CD4-positive, alpha-beta memory T cell (primary cell): Measurements from ENCODE around the gene DNM2. TPM values are rescaled to one million over a fixed set of nuclear protein-coding genes. Genes with fewer than 3 reads are reported as not detected.

Source experiments
- CTCF ChIA-PET: fragments of 350-600 bp; sonication (Branson Sonifier 250); formaldehyde crosslinking; loops from one replicate; lab custom pipeline; 2021; ENCODE audit warnings: inconsistent platforms; ENCODE audit not compliant: partially characterized antibody; lab: Charles Lee
- POLR2A ChIA-PET: fragments of 350-600 bp; sonication (Branson Sonifier 250); formaldehyde crosslinking; loops from one replicate; lab custom pipeline; 2021; ENCODE audit not compliant: partially characterized antibody; lab: Charles Lee
- DNase-seq, 5 donors: peaks; one replicate each; pipeline versions ENCODE4 v3.0.0 to v3.0.0-alpha.2; 2020 to 2022; ENCODE audit warnings: mixed read lengths in 1 of 5
- H3K27ac ChIP-seq: one replicate; pipeline ENCODE4 v1.7.0; 2013; ENCODE audit warnings: low read depth, low read length
- H3K27me3 ChIP-seq: 2 replicates; pipeline ENCODE4 v1.7.0; 2013; ENCODE audit warnings: mild to moderate bottlenecking, low read length, moderate library complexity; ENCODE audit not compliant: insufficient read depth
- H3K36me3 ChIP-seq: 2 replicates; pipeline ENCODE4 v1.7.0; 2013; ENCODE audit warnings: mild to moderate bottlenecking, low read length, moderate library complexity; ENCODE audit not compliant: insufficient read depth
- H3K4me1 ChIP-seq: 2 replicates; pipeline ENCODE4 v1.7.0; 2013; ENCODE audit warnings: mild to moderate bottlenecking, low read length, moderate library complexity; ENCODE audit not compliant: insufficient read depth
- H3K4me3 ChIP-seq, 2 donors: one replicate each; pipeline ENCODE4 v1.7.0; 2013; ENCODE audit warnings: low read length in 2 of 2, mild to moderate bottlenecking in 1 of 2
- H3K9me3 ChIP-seq, 2 donors: one replicate each; pipeline ENCODE4 v1.7.0; 2013; ENCODE audit warnings: low read length in 2 of 2, control low read depth in 1 of 2; ENCODE audit not compliant: control insufficient read depth in 1 of 2
- H3K27ac Mint-ChIP-seq, 7 donors: one replicate each; pipeline ENCODE4 v1.8.0; 2020 to 2021; ENCODE audit warnings: mixed read lengths in 7 of 7, mild to moderate bottlenecking in 6 of 7, inconsistent platforms in 3 of 7, moderate library complexity in 3 of 7
- H3K27me3 Mint-ChIP-seq, 2 donors: one replicate each; pipeline ENCODE4 v1.8.0; 2020 to 2021; ENCODE audit warnings: mixed read lengths in 2 of 2
- H3K36me3 Mint-ChIP-seq, 2 donors: one replicate each; pipeline ENCODE4 v1.8.0; 2020 to 2021; ENCODE audit warnings: mixed read lengths in 2 of 2, inconsistent platforms in 1 of 2, mild to moderate bottlenecking in 1 of 2
- H3K4me1 Mint-ChIP-seq, 4 donors: one replicate each; pipeline ENCODE4 v1.8.0; 2020 to 2021; ENCODE audit warnings: mixed read lengths in 4 of 4, mild to moderate bottlenecking in 1 of 4
- H3K4me3 Mint-ChIP-seq, 8 donors: one replicate each; pipeline ENCODE4 v1.8.0; 2020 to 2021; ENCODE audit warnings: mixed read lengths in 8 of 8, mild to moderate bottlenecking in 7 of 8, moderate library complexity in 6 of 8, inconsistent platforms in 3 of 8
- H3K9me3 Mint-ChIP-seq, 8 donors: one replicate each; pipeline ENCODE4 v1.8.0; 2020 to 2021; ENCODE audit warnings: mixed read lengths in 8 of 8, mild to moderate bottlenecking in 5 of 8, inconsistent platforms in 3 of 8, moderate library complexity in 1 of 8
- intact Hi-C: fragments of 100-400 bp; cut with micrococcal nuclease; formaldehyde crosslinking; loops from one replicate; pipeline ENCODE4 v1.15.1; 2023
- polyA plus RNA-seq, 2 donors: library from polyadenylated mRNA; unstranded; fragments of 300-500 nt; fragmentation: Illumina TruSeq; gene quantifications; one replicate each; pipeline ENCODE4 v1.2.3, GENCODE V29; 2021
- total RNA-seq, 2 experiments: library from RNA; stranded (reverse); gene quantifications; one replicate each; pipeline ENCODE4 v1.2.3, GENCODE V29; 2021

Gene DNM2
- total and polyA plus RNA-seq, 4 experiments from 2014 or later = 46.3 to 272 (median 174) TPM

GRCh38 chr19:10723591-10723990 is 5.7 kb downstream of the DNM2 start:
- Histone ChIP-seq H3K27me3 (no peaks in the 10 kb centered on the region), H3K4me3 (no peak overlapping the region), H3K4me1 (peaks cover 66% of the 10 kb centered on the region), H3K36me3 (no peaks in the 10 kb centered on the region), H3K27ac (no peak overlapping the region), H3K9me3 (no peaks in the 10 kb centered on the region)
- Mint-ChIP-seq H3K36me3 (peaks cover 13 to 33% of the 10 kb centered on the region in 2 donors), H3K27ac (peak overlapping the region in 2 of 7 donors; percentile 19 to 24), H3K4me1 (peaks cover 33 to 83% (median 58%) of the 10 kb centered on the region in 4 donors), H3K9me3 (no peaks in the 10 kb centered on the region), H3K27me3 (no peaks in the 10 kb centered on the region), H3K4me3 (no peak overlapping the region)
- POLR2A ChIA-PET = no interaction called here
- CTCF ChIA-PET = interaction anchor here (0.7 kb wide), 1 partner anchor 140 kb away, joined by 4 read pairs; no protein-coding TSS in a partner anchor
- intact Hi-C loops = no loop called here
- no peak for DNase-seq

DNA sequence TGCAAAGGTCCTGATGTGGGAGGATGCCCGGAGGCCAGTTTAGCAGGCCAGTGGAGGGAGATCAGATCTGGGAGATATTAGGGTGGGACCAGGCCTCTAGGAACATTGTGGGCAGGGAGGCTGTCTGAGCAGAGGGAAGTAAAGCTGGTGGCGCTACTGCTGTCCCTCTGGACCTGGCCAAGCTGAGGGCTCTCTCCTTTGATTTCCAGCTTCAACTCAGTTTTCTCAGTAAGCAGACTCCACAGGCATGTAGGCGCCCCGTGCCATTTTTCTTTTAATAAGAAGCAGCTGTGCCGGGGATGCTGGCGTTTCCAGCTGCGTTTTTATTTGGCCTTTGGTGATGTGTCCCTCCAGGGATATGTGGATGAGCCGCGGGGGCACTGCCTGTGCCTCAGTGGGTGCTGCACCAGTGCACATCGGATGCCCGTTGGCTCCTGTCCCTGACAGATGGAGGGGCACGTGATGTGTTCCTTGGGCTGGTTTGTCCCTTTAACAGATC is 6.7 kb downstream of the DNM2 start:
- Histone ChIP-seq H3K9me3 (no peaks in the 10 kb centered on the region), H3K4me3 (no peak overlapping the region), H3K27me3 (no peaks in the 10 kb centered on the region), H3K27ac (no peak overlapping the region), H3K4me1 (peaks cover 63% of the 10 kb centered on the region), H3K36me3 (no peaks in the 10 kb centered on the region)
- ChIA-PET POLR2A (interaction anchor here (0.6 kb wide), 1 partner anchor 35 kb away, joined by 4 read pairs; no protein-coding TSS in a partner anchor), CTCF (no interaction called here)
- Mint-ChIP-seq H3K27me3 (no peaks in the 10 kb centered on the region), H3K9me3 (no peaks in the 10 kb centered on the region), H3K27ac (peak overlapping the region in 1 of 7 donors; percentile 52), H3K4me3 (peak overlapping the region in 1 of 8 donors; percentile 15), H3K4me1 (peaks cover 31 to 80% (median 54%) of the 10 kb centered on the region in 4 donors), H3K36me3 (peaks cover 13 to 28% of the 10 kb centered on the region in 2 donors)
- DNase-seq = no peak
- intact Hi-C loops = no loop called here

- no peak for DNase-seq
- H3K9me3 Mint-ChIP-seq = no peaks in the 10 kb centered on the region
- Histone ChIP-seq H3K36me3 (no peaks in the 10 kb centered on the region), H3K27me3 (no peaks in the 10 kb centered on the region), H3K27ac (no peak overlapping the region), H3K4me3 (no peak overlapping the region), H3K4me1 (peaks cover 64% of the 10 kb centered on the region), H3K9me3 (no peaks in the 10 kb centered on the region)
- peaks cover 30 to 82% (median 54%) of the 10 kb centered on the region in 4 donors for H3K4me1 Mint-ChIP-seq
- peak overlapping the region in 2 of 7 donors; percentile 50 to 70 for H3K27ac Mint-ChIP-seq
- ChIA-PET CTCF (no interaction called here), POLR2A (no interaction called here)
- no peaks in the 10 kb centered on the region for H3K27me3 Mint-ChIP-seq
- no peak overlapping the region for H3K4me3 Mint-ChIP-seq
- intact Hi-C loops = no loop called here
- peaks cover 13 to 25% of the 10 kb centered on the region in 2 donors for H3K36me3 Mint-ChIP-seq
These were observed 7.5 kb downstream of the DNM2 start for GRCh38 chr19:10725415-10725814.

DNA sequence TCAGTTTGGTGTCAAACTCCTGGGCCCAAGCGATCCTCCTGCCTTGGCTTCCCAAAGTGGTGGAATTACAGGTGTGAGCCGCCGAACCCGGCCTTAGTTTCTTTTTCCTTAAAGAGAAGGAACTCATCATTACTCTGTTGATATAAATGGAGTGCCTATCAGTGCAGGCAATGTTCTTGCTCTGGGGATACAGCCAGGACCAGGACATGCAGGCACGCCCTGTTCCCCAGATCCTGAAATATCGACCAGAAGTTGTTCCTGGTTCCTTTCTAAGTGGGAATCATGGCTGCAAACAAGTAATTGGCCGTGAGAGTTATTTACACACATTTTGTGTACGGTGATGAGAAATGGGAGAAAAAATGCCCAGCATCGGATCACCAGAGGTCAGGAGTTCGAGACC is 8.4 kb downstream of the DNM2 start:
- intact Hi-C loops = no loop called here
- Mint-ChIP-seq H3K27me3 (no peaks in the 10 kb centered on the region), H3K27ac (peak overlapping the region in 5 of 7 donors; percentile 12 to 73 (median 37)), H3K36me3 (peaks cover 13 to 25% of the 10 kb centered on the region in 2 donors), H3K4me3 (peak overlapping the region in 1 of 8 donors; percentile 17), H3K9me3 (no peaks in the 10 kb centered on the region), H3K4me1 (peaks cover 27 to 82% (median 54%) of the 10 kb centered on the region in 4 donors)
- peaks cover 64% of the 10 kb centered on the region for H3K4me1 ChIP-seq
- POLR2A ChIA-PET = no interaction called here
- no peak for DNase-seq
- no peak overlapping the region for H3K4me3 ChIP-seq
- H3K27me3 ChIP-seq = no peaks in the 10 kb centered on the region
- H3K36me3 ChIP-seq = no peaks in the 10 kb centered on the region
- no peaks in the 10 kb centered on the region for H3K9me3 ChIP-seq
- CTCF ChIA-PET = no interaction called here
- H3K27ac ChIP-seq = no peak overlapping the region

DNA sequence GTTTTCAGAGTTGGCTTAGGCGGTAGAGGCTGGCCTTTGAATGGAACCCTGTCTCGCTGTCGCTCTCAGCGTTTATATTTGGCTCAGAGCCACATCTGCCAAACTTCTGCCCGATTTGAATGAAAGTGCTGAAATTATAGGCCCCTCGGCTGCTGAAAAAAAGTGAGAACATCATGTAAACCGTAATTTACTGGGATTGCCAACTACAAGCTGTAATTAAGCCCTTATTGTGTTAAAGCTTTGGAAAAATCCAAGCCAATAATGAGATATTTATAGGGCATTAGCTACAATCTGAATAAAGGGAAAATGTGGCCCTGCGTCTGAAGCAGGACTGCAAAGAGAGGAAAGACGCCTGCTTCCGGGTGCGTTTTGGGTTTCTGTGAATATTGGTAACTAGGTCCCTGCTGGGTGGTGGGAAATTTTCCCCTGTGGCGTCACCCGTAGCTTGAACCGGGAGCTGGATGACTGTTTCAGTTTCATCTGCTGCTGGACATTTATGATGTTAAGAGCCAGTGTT is 9.9 kb downstream of the DNM2 start:
- DNase-seq = no peak
- peak overlapping the region in 1 of 8 donors; percentile 40 for H3K4me3 Mint-ChIP-seq
- Histone ChIP-seq H3K9me3 (no peaks in the 10 kb centered on the region), H3K4me3 (no peak overlapping the region), H3K27ac (no peak overlapping the region), H3K36me3 (no peaks in the 10 kb centered on the region), H3K4me1 (peaks cover 62% of the 10 kb centered on the region), H3K27me3 (no peaks in the 10 kb centered on the region)
- no peaks in the 10 kb centered on the region for H3K9me3 Mint-ChIP-seq
- peaks cover 13 to 26% of the 10 kb centered on the region in 2 donors for H3K36me3 Mint-ChIP-seq
- H3K4me1 Mint-ChIP-seq = peaks cover 25 to 79% (median 53%) of the 10 kb centered on the region in 4 donors
- CTCF ChIA-PET = interaction anchor here (1.0 kb wide), 1 partner anchor 67 kb away, joined by 3 read pairs; no protein-coding TSS in a partner anchor
- POLR2A ChIA-PET = interaction anchor here (1.0 to 1.7 kb wide), 2 partner anchors 10 to 15 kb away, joined by 3 to 7 read pairs; partner anchors contain the start of gene DNM2
- intact Hi-C loops = no loop called here
- H3K27me3 Mint-ChIP-seq = no peaks in the 10 kb centered on the region
- H3K27ac Mint-ChIP-seq = peak overlapping the region in 6 of 7 donors; percentile 8 to 88 (median 77)

- no peaks in the 10 kb centered on the region for H3K9me3 Mint-ChIP-seq
- POLR2A ChIA-PET = no interaction called here
- no peak overlapping the region for H3K4me3 ChIP-seq
- peaks cover 25 to 68% (median 47%) of the 10 kb centered on the region in 4 donors for H3K4me1 Mint-ChIP-seq
- H3K36me3 ChIP-seq = no peaks in the 10 kb centered on the region
- H3K27ac ChIP-seq = no peak overlapping the region
- CTCF ChIA-PET = interaction anchor here (0.7 kb wide), 1 partner anchor 41 kb away, joined by 3 read pairs; no protein-coding TSS in a partner anchor
- H3K27me3 ChIP-seq = no peaks in the 10 kb centered on the region
- H3K27me3 Mint-ChIP-seq = no peaks in the 10 kb centered on the region
- H3K4me3 Mint-ChIP-seq = peak overlapping the region in 1 of 8 donors; percentile 24
- no peaks in the 10 kb centered on the region for H3K9me3 ChIP-seq
- peak overlapping the region; percentile 13 to 94 (median 72) for H3K27ac Mint-ChIP-seq
- intact Hi-C loops = no loop called here
- H3K36me3 Mint-ChIP-seq = peaks cover 13 to 20% of the 10 kb centered on the region in 2 donors
- no peak for DNase-seq
- H3K4me1 ChIP-seq = peaks cover 62% of the 10 kb centered on the region
These were observed 11.5 kb downstream of the DNM2 start for GRCh38 chr19:10729411-10729810.

DNA sequence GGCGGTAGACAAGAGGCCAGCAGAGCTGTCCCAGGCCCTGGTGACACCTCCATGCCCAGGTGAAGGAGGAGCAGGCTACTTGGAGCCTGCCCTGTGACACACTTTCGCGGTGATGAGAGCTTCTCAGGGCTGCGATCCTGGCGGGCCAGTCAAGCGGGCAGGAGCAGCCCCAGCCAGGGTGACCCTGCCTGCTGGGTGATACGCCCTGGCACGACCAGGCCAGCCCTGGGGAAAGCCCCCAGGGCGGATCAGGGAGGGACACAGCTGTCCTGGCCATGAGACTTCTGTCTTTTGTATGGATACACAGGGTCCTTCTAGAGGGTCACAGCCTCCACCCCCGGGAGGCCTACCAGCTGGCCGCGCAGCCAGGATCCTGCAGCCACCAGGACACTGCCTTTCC is 13.1 kb downstream of the DNM2 start:
- DNase-seq = no peak
- intact Hi-C loops = loop anchor here (1.0 kb wide), 2 partner anchors 14 to 28 kb away; no protein-coding TSS in a partner anchor
- Histone ChIP-seq H3K4me1 (peaks cover 59% of the 10 kb centered on the region), H3K27me3 (no peaks in the 10 kb centered on the region), H3K27ac (peak overlapping the region; percentile 39), H3K36me3 (no peaks in the 10 kb centered on the region), H3K9me3 (no peaks in the 10 kb centered on the region), H3K4me3 (no peak overlapping the region)
- ChIA-PET CTCF (interaction anchor here (0.6 to 1.2 kb wide), 6 partner anchors 8 to 226 kb away, joined by 3 to 7 read pairs (median 4); no protein-coding TSS in a partner anchor), POLR2A (interaction anchor here (0.8 to 2.1 kb wide), 6 partner anchors 12 to 105 kb away, joined by 3 to 14 read pairs (median 4); partner anchors contain the start of genes QTRT1 and TMED1)
- peaks cover 25 to 60% (median 40%) of the 10 kb centered on the region in 4 donors for H3K4me1 Mint-ChIP-seq
- peak overlapping the region; percentile 85 to 100 (median 95) for H3K27ac Mint-ChIP-seq
- H3K36me3 Mint-ChIP-seq = peaks cover 13 to 20% of the 10 kb centered on the region in 2 donors
- peak overlapping the region in 4 of 8 donors; percentile 4 to 85 (median 47) for H3K4me3 Mint-ChIP-seq
- no peaks in the 10 kb centered on the region for H3K27me3 Mint-ChIP-seq
- no peaks in the 10 kb centered on the region for H3K9me3 Mint-ChIP-seq
